ENCODE results near the gene RRAGC. TPM values are rescaled to one million over a fixed set of nuclear protein-coding genes. Genes with fewer than 3 reads are reported as not detected.

The RRAGC gene
- total RNA-seq, 1 experiment from 2014 or later: 11.4 TPM

GRCh38 chr1:38873027-38873969, 13.7 kb upstream of the RRAGC start, which contains the start of gene MYCBP (continued):
- TF ChIP-seq SMAD3 (CRISPR knock-in tag; IDR thresholded peaks at IDR 0.05; ENCODE audit: borderline replicate concordance): peak; percentile 71; the same call in 1 of the 2 replicates
- TF ChIP-seq MAX (CRISPR knock-in tag; IDR thresholded peaks at IDR 0.05): peak; percentile 69; the same call in 1 of the 2 replicates
- TF ChIP-seq, protein P1, sequence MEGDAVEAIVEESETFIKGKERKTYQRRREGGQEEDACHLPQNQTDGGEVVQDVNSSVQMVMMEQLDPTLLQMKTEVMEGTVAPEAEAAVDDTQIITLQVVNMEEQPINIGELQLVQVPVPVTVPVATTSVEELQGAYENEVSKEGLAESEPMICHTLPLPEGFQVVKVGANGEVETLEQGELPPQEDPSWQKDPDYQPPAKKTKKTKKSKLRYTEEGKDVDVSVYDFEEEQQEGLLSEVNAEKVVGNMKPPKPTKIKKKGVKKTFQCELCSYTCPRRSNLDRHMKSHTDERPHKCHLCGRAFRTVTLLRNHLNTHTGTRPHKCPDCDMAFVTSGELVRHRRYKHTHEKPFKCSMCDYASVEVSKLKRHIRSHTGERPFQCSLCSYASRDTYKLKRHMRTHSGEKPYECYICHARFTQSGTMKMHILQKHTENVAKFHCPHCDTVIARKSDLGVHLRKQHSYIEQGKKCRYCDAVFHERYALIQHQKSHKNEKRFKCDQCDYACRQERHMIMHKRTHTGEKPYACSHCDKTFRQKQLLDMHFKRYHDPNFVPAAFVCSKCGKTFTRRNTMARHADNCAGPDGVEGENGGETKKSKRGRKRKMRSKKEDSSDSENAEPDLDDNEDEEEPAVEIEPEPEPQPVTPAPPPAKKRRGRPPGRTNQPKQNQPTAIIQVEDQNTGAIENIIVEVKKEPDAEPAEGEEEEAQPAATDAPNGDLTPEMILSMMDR (IDR thresholded peaks at IDR 0.05): 0 out of 2 replicates have a peak, but pooled peaks have one; percentile 12
- TF ChIP-seq, protein P2, sequence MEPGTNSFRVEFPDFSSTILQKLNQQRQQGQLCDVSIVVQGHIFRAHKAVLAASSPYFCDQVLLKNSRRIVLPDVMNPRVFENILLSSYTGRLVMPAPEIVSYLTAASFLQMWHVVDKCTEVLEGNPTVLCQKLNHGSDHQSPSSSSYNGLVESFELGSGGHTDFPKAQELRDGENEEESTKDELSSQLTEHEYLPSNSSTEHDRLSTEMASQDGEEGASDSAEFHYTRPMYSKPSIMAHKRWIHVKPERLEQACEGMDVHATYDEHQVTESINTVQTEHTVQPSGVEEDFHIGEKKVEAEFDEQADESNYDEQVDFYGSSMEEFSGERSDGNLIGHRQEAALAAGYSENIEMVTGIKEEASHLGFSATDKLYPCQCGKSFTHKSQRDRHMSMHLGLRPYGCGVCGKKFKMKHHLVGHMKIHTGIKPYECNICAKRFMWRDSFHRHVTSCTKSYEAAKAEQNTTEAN (CRISPR knock-in tag; IDR thresholded peaks at IDR 0.05): peak; percentile 34; the same call in 1 of the 2 replicates
- no peak for TF ChIP-seq ZNF138 (CRISPR knock-in tag; conservative IDR thresholded peaks at IDR 0.05)
- TF ChIP-seq, protein P3, sequence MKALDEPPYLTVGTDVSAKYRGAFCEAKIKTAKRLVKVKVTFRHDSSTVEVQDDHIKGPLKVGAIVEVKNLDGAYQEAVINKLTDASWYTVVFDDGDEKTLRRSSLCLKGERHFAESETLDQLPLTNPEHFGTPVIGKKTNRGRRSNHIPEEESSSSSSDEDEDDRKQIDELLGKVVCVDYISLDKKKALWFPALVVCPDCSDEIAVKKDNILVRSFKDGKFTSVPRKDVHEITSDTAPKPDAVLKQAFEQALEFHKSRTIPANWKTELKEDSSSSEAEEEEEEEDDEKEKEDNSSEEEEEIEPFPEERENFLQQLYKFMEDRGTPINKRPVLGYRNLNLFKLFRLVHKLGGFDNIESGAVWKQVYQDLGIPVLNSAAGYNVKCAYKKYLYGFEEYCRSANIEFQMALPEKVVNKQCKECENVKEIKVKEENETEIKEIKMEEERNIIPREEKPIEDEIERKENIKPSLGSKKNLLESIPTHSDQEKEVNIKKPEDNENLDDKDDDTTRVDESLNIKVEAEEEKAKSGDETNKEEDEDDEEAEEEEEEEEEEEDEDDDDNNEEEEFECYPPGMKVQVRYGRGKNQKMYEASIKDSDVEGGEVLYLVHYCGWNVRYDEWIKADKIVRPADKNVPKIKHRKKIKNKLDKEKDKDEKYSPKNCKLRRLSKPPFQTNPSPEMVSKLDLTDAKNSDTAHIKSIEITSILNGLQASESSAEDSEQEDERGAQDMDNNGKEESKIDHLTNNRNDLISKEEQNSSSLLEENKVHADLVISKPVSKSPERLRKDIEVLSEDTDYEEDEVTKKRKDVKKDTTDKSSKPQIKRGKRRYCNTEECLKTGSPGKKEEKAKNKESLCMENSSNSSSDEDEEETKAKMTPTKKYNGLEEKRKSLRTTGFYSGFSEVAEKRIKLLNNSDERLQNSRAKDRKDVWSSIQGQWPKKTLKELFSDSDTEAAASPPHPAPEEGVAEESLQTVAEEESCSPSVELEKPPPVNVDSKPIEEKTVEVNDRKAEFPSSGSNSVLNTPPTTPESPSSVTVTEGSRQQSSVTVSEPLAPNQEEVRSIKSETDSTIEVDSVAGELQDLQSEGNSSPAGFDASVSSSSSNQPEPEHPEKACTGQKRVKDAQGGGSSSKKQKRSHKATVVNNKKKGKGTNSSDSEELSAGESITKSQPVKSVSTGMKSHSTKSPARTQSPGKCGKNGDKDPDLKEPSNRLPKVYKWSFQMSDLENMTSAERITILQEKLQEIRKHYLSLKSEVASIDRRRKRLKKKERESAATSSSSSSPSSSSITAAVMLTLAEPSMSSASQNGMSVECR (CRISPR knock-in tag; IDR thresholded peaks at IDR 0.05; ENCODE audit: borderline replicate concordance): peak; percentile 85; the same call in 1 of the 2 replicates
- no peak for TF ChIP-seq USF2 (CRISPR knock-in tag; IDR thresholded peaks at IDR 0.05)
- 0 out of 2 replicates have a peak, but pooled peaks have one; percentile 70 for TF ChIP-seq TEAD1 (CRISPR knock-in tag; IDR thresholded peaks at IDR 0.05)
- no peak for TF ChIP-seq JAZF1 (CRISPR knock-in tag; IDR thresholded peaks at IDR 0.05)

GRCh38 chr1:38872401-38873026, 12.9 kb upstream of the RRAGC start:
- Mint-ChIP-seq H3K4me3 (peak overlapping the region; percentile 92), H3K27me3 (ENCODE audit: low read depth) (no peaks in the 10 kb centered on the region), H3K4me1 (peaks cover 12% of the 10 kb centered on the region), H3K27ac (no peak overlapping the region), H3K9me3 (no peaks in the 10 kb centered on the region), H3K36me3 (peaks cover 4% of the 10 kb centered on the region; the same call in 1 of the 2 replicates)
- ChIA-PET POLR2A (interaction anchor here (1.5 kb wide), 1 partner anchor 154 kb away, joined by 6 read pairs; the partner anchor contains the start of gene NDUFS5), CTCF (interaction anchor here (0.6 to 2.9 kb wide), 3 partner anchors 39 to 219 kb away, joined by 3 to 9 read pairs (median 5); no protein-coding TSS in a partner anchor)
- DNase-seq (ENCODE audit: low spot score) (peak; percentile 20), ATAC-seq (no peak)
- TF ChIP-seq, protein P4, sequence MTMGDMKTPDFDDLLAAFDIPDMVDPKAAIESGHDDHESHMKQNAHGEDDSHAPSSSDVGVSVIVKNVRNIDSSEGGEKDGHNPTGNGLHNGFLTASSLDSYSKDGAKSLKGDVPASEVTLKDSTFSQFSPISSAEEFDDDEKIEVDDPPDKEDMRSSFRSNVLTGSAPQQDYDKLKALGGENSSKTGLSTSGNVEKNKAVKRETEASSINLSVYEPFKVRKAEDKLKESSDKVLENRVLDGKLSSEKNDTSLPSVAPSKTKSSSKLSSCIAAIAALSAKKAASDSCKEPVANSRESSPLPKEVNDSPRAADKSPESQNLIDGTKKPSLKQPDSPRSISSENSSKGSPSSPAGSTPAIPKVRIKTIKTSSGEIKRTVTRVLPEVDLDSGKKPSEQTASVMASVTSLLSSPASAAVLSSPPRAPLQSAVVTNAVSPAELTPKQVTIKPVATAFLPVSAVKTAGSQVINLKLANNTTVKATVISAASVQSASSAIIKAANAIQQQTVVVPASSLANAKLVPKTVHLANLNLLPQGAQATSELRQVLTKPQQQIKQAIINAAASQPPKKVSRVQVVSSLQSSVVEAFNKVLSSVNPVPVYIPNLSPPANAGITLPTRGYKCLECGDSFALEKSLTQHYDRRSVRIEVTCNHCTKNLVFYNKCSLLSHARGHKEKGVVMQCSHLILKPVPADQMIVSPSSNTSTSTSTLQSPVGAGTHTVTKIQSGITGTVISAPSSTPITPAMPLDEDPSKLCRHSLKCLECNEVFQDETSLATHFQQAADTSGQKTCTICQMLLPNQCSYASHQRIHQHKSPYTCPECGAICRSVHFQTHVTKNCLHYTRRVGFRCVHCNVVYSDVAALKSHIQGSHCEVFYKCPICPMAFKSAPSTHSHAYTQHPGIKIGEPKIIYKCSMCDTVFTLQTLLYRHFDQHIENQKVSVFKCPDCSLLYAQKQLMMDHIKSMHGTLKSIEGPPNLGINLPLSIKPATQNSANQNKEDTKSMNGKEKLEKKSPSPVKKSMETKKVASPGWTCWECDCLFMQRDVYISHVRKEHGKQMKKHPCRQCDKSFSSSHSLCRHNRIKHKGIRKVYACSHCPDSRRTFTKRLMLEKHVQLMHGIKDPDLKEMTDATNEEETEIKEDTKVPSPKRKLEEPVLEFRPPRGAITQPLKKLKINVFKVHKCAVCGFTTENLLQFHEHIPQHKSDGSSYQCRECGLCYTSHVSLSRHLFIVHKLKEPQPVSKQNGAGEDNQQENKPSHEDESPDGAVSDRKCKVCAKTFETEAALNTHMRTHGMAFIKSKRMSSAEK (CRISPR knock-in tag; IDR thresholded peaks at IDR 0.05; ENCODE audit: borderline replicate concordance): no peak
- no peak for TF ChIP-seq NFE2L1 (CRISPR knock-in tag; IDR thresholded peaks at IDR 0.05)
- TF ChIP-seq, protein P5, sequence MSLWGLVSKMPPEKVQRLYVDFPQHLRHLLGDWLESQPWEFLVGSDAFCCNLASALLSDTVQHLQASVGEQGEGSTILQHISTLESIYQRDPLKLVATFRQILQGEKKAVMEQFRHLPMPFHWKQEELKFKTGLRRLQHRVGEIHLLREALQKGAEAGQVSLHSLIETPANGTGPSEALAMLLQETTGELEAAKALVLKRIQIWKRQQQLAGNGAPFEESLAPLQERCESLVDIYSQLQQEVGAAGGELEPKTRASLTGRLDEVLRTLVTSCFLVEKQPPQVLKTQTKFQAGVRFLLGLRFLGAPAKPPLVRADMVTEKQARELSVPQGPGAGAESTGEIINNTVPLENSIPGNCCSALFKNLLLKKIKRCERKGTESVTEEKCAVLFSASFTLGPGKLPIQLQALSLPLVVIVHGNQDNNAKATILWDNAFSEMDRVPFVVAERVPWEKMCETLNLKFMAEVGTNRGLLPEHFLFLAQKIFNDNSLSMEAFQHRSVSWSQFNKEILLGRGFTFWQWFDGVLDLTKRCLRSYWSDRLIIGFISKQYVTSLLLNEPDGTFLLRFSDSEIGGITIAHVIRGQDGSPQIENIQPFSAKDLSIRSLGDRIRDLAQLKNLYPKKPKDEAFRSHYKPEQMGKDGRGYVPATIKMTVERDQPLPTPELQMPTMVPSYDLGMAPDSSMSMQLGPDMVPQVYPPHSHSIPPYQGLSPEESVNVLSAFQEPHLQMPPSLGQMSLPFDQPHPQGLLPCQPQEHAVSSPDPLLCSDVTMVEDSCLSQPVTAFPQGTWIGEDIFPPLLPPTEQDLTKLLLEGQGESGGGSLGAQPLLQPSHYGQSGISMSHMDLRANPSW (CRISPR knock-in tag; conservative IDR thresholded peaks at IDR 0.05; ENCODE audit: low read depth): no peak
- TF ChIP-seq, protein P6, sequence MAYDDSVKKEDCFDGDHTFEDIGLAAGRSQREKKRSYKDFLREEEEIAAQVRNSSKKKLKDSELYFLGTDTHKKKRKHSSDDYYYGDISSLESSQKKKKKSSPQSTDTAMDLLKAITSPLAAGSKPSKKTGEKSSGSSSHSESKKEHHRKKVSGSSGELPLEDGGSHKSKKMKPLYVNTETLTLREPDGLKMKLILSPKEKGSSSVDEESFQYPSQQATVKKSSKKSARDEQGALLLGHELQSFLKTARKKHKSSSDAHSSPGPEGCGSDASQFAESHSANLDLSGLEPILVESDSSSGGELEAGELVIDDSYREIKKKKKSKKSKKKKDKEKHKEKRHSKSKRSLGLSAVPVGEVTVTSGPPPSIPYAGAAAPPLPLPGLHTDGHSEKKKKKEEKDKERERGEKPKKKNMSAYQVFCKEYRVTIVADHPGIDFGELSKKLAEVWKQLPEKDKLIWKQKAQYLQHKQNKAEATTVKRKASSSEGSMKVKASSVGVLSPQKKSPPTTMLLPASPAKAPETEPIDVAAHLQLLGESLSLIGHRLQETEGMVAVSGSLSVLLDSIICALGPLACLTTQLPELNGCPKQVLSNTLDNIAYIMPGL (CRISPR knock-in tag; IDR thresholded peaks at IDR 0.05): no peak
- TF ChIP-seq ZNF396 (CRISPR knock-in tag; IDR thresholded peaks at IDR 0.05; ENCODE audit: borderline replicate concordance): no peak
